Left colon (tissue), 2 donors: Measurements from ENCODE around the gene IPO7. TPM values are rescaled to one million over a fixed set of nuclear protein-coding genes. Genes with fewer than 3 reads are reported as not detected.
A peak's percentile ranks its signal among the peaks of the same experiment; 100 is the strongest.

Source experiments
- ATAC-seq: fragments of 200-7000 bp; cut with Tn5 transposase; one replicate; pipeline ENCODE4 v1.9.1; 2020; ENCODE audit warnings: mild to moderate bottlenecking, moderate library complexity
- DNase-seq, 2 donors: peaks; one replicate each; pipeline ENCODE4 v3.0.0-alpha.2; 2020
- intact Hi-C, 2 donors: fragments of 100-400 bp; cut with DNase I in 1 of 2; cut with micrococcal nuclease in 1 of 2; formaldehyde crosslinking; loops; one replicate each; pipeline versions ENCODE4 v1.11.2 to v1.14.0; 2022; cut with DNase I, micrococcal nuclease
- total RNA-seq, 2 donors: library from RNA; stranded (reverse); fragmentation: NEBNext Ultra II Directional; extraction: Animal tissue kit (Norgen Biotek cat#: 25700); gene quantifications; one replicate each; pipeline ENCODE4 v1.2.1, GENCODE V29; 2021
- donor health status: DM: no; HTN: no; CAD: no.
- donor health status: DM: yes; HTN: yes; CAD: no.

The IPO7 gene
- total RNA-seq, 2 donors from 2014 or later = 70.6 to 72.2 TPM

GRCh38 chr11:9470765-9471164, 86.3 kb downstream of the IPO7 start:
- DNase-seq = no peak
- intact Hi-C loops = no loop called here
- ATAC-seq = no peak

- no peak for DNase-seq
- intact Hi-C loops = no loop called here
- no peak for ATAC-seq
These were observed 89.0 kb downstream of the IPO7 start for GRCh38 chr11:9473408-9473807.

- peak; percentile 50 for ATAC-seq
- no peak for DNase-seq
- intact Hi-C loops = no loop called here
These were observed 95.4 kb downstream of the IPO7 start for GRCh38 chr11:9479899-9480298.

GRCh38 chr11:9489080-9489765, 104.8 kb downstream of the IPO7 start:
- DNase-seq (no peak), ATAC-seq (no peak)
- intact Hi-C loops = no loop called here

GRCh38 chr11:9490376-9490775, 105.9 kb downstream of the IPO7 start:
- intact Hi-C loops = no loop called here
- no peak for DNase-seq
- ATAC-seq = no peak

- DNase-seq (no peak), ATAC-seq (no peak)
- intact Hi-C loops = no loop called here
These were observed 109.0 kb downstream of the IPO7 start for GRCh38 chr11:9493492-9493891.

GRCh38 chr11:9494316-9494715, 109.9 kb downstream of the IPO7 start:
- ATAC-seq (no peak), DNase-seq (no peak)
- intact Hi-C loops = no loop called here

GRCh38 chr11:9495803-9496514, 111.5 kb downstream of the IPO7 start:
- intact Hi-C loops = no loop called here
- ATAC-seq = no peak
- DNase-seq = no peak

Other genes starting within 250 kb of the IPO7 start
- 10 to 100 TPM in 1 of 2 donors, 1 to 10 TPM in 1; 8.0 to 17.7 TPM for gene DENND5A, start 119.3 kb upstream of the IPO7 start, total RNA-seq
- gene TMEM41B, start 70.1 kb upstream of the IPO7 start, total RNA-seq = 10 to 100 TPM; 58.0 to 62.8 TPM
- gene ZNF143, start 76.4 kb downstream of the IPO7 start, total RNA-seq = 10 to 100 TPM; 23.5 to 26.4 TPM
- gene WEE1, start 189.0 kb downstream of the IPO7 start, total RNA-seq = 10 to 100 TPM; 16.1 to 23.9 TPM